GM18951 (cell line): Measurements from ENCODE around the gene ADCY2.

ENCODE experiments used
- POLR2A ChIP-seq: IDR thresholded peaks from 4 replicates; pipeline ENCODE4 v1.6.1; 2011; ENCODE audit warnings: mild to moderate bottlenecking; ENCODE audit not compliant: insufficient read length, insufficient read depth; ENCODE audit errors: extremely low read depth
- in situ Hi-C: fragments of 300-500 bp; cut with MboI; formaldehyde crosslinking; loops from one replicate; pipeline ENCODE4 v1.12.0; 2022; ENCODE audit warnings: low sequenced_read_pairs, mixed read lengths, inconsistent platforms; ENCODE audit not compliant: unreplicated experiment

The ADCY2 gene

GRCh38 chr5:7781899-7782298, 386.0 kb downstream of the ADCY2 start:
- in situ Hi-C loops: no loop called here
- no peak for TF ChIP-seq POLR2A

GRCh38 chr5:7784683-7785380, 388.9 kb downstream of the ADCY2 start:
- no peak for TF ChIP-seq POLR2A
- in situ Hi-C loops: no loop called here

- in situ Hi-C loops: no loop called here
- TF ChIP-seq POLR2A: no peak
Measured at GRCh38 chr5:7787770-7788169, 391.8 kb downstream of the ADCY2 start.

GRCh38 chr5:7789567-7789966, 393.6 kb downstream of the ADCY2 start:
- no peak for TF ChIP-seq POLR2A
- in situ Hi-C loops: no loop called here

- in situ Hi-C loops: no loop called here
- TF ChIP-seq POLR2A: no peak
Measured at GRCh38 chr5:7793895-7794294, 398.0 kb downstream of the ADCY2 start.

- TF ChIP-seq POLR2A: no peak
- in situ Hi-C loops: no loop called here
Measured at GRCh38 chr5:7794311-7794710, 398.4 kb downstream of the ADCY2 start.

GRCh38 chr5:7794823-7795222, 398.9 kb downstream of the ADCY2 start:
- in situ Hi-C loops: no loop called here
- TF ChIP-seq POLR2A: no peak

- in situ Hi-C loops: no loop called here
- no peak for TF ChIP-seq POLR2A
Measured at GRCh38 chr5:7795306-7795705, 399.4 kb downstream of the ADCY2 start.

- in situ Hi-C loops: no loop called here
- TF ChIP-seq POLR2A: no peak
Measured at GRCh38 chr5:7801891-7802614, 406.1 kb downstream of the ADCY2 start.

GRCh38 chr5:7802855-7803254, 406.9 kb downstream of the ADCY2 start:
- in situ Hi-C loops: no loop called here
- TF ChIP-seq POLR2A: no peak

GRCh38 chr5:7803937-7804336, 408.0 kb downstream of the ADCY2 start:
- in situ Hi-C loops: no loop called here
- no peak for TF ChIP-seq POLR2A

- TF ChIP-seq POLR2A: no peak
- in situ Hi-C loops: no loop called here
Measured at GRCh38 chr5:7805379-7805778, 409.4 kb downstream of the ADCY2 start.

GRCh38 chr5:7808998-7809397, 413.1 kb downstream of the ADCY2 start:
- no peak for TF ChIP-seq POLR2A
- in situ Hi-C loops: no loop called here

- in situ Hi-C loops: no loop called here
- no peak for TF ChIP-seq POLR2A
Measured at GRCh38 chr5:7811715-7812114, 415.8 kb downstream of the ADCY2 start.
